WTC11 (cell line): Measurements from ENCODE around the gene POLD1. TPM values are rescaled to one million over a fixed set of nuclear protein-coding genes. Genes with fewer than 3 reads are reported as not detected.

Experiments
- ATAC-seq: fragments of 200-7000 bp; cut with Tn5 transposase; 2 replicates; pipeline ENCODE4 v1.10.0; 2021; ENCODE audit warnings: mild to moderate bottlenecking, moderate library complexity
- CTCF ChIA-PET: fragments of 300-600 bp; sonication (Branson Sonifier 250); formaldehyde crosslinking; loops from one replicate; lab custom pipeline; 2021; ENCODE audit warnings: antibody characterized with exemption; lab: Charles Lee
- POLR2A ChIA-PET: fragments of 350-600 bp; sonication (Branson Sonifier 250); formaldehyde crosslinking; loops from one replicate; lab custom pipeline; 2021; ENCODE audit warnings: antibody characterized with exemption; lab: Charles Lee
- DNase-seq: peaks from one replicate; pipeline ENCODE4 v3.0.0; 2021; ENCODE audit warnings: low spot score
- H3K27ac Mint-ChIP-seq: 2 replicates; pipeline ENCODE4 v1.8.0; 2021; ENCODE audit warnings: mixed read lengths
- H3K27me3 Mint-ChIP-seq: 2 replicates; pipeline ENCODE4 v1.8.0; 2021; ENCODE audit warnings: low read depth, mild to moderate bottlenecking, moderate library complexity, mixed read lengths
- H3K36me3 Mint-ChIP-seq: 2 replicates; pipeline ENCODE4 v1.8.0; 2021; ENCODE audit warnings: mixed read lengths
- H3K4me1 Mint-ChIP-seq: 2 replicates; pipeline ENCODE4 v1.8.0; 2022; ENCODE audit warnings: mixed read lengths
- H3K4me3 Mint-ChIP-seq: 2 replicates; pipeline ENCODE4 v1.8.0; 2021; ENCODE audit warnings: mild to moderate bottlenecking, moderate library complexity, mixed read lengths
- H3K9me3 Mint-ChIP-seq: 2 replicates; pipeline ENCODE4 v1.8.0; 2021; ENCODE audit warnings: mixed read lengths
- JAZF1 ChIP-seq: fragments of 250-450 bp; sonication (Bioruptor Pico); IDR thresholded peaks from 2 replicates; pipeline ENCODE4 v1.9.0; 2021; ENCODE audit warnings: moderate library complexity, mild to moderate bottlenecking, inconsistent platforms
- JUN ChIP-seq: sonication (generic); formaldehyde crosslinking; IDR thresholded peaks from 2 replicates; pipeline ENCODE4 v1.8.0; 2023; ENCODE audit warnings: mild to moderate bottlenecking, missing genetic modification reagents
- MXD4 ChIP-seq: fragments of 250-450 bp; sonication (Bioruptor Pico); IDR thresholded peaks from 2 replicates; pipeline ENCODE4 v1.8.0; 2021; ENCODE audit warnings: mild to moderate bottlenecking, moderate library complexity, borderline replicate concordance
- RORB ChIP-seq: fragments of 250-450 bp; sonication (Bioruptor Pico); IDR thresholded peaks from 2 replicates; pipeline ENCODE4 v1.9.0; 2021; ENCODE audit warnings: mild to moderate bottlenecking
- SMAD3 ChIP-seq: sonication (generic); formaldehyde crosslinking; IDR thresholded peaks from 2 replicates; pipeline ENCODE4 v1.8.0; 2022; ENCODE audit warnings: missing genetic modification reagents, mild to moderate bottlenecking, borderline replicate concordance
- TEAD1 ChIP-seq: sonication (generic); formaldehyde crosslinking; IDR thresholded peaks from 2 replicates; pipeline ENCODE4 v1.8.0; 2022; ENCODE audit warnings: mild to moderate bottlenecking, missing genetic modification reagents
- TEAD4 ChIP-seq: sonication (generic); formaldehyde crosslinking; IDR thresholded peaks from 2 replicates; pipeline ENCODE4 v1.8.0; 2022; ENCODE audit warnings: mild to moderate bottlenecking, missing genetic modification reagents
- TP53 ChIP-seq: sonication (generic); formaldehyde crosslinking; IDR thresholded peaks from 2 replicates; pipeline ENCODE4 v1.8.1; 2023; ENCODE audit warnings: mild to moderate bottlenecking, missing genetic modification reagents
- total RNA-seq: library from RNA; stranded (reverse); gene quantifications from 3 replicates; pipeline ENCODE4 v1.2.3, GENCODE V29; 2021
- TF ChIP-seq, protein P1 (sequence below): sonication (generic); formaldehyde crosslinking; IDR thresholded peaks from 2 replicates; pipeline ENCODE4 v1.8.0; 2023; ENCODE audit warnings: missing genetic modification reagents, mild to moderate bottlenecking, borderline replicate concordance
- TF ChIP-seq, protein P2 (sequence below): sonication (generic); formaldehyde crosslinking; conservative IDR thresholded peaks from 2 replicates; pipeline ENCODE4 v1.8.1; 2022; ENCODE audit warnings: mild to moderate bottlenecking, missing genetic modification reagents
- TF ChIP-seq, protein P3 (sequence below): sonication (generic); formaldehyde crosslinking; IDR thresholded peaks from 2 replicates; pipeline ENCODE4 v1.8.0; 2022; ENCODE audit warnings: mild to moderate bottlenecking, missing genetic modification reagents
- TF ChIP-seq, protein P4 (sequence below): sonication (generic); formaldehyde crosslinking; IDR thresholded peaks from 2 replicates; pipeline ENCODE4 v1.8.1; 2023; ENCODE audit warnings: mild to moderate bottlenecking, missing genetic modification reagents

The POLD1 gene
- total RNA-seq, 1 experiment from 2014 or later: 163 TPM

DNA sequence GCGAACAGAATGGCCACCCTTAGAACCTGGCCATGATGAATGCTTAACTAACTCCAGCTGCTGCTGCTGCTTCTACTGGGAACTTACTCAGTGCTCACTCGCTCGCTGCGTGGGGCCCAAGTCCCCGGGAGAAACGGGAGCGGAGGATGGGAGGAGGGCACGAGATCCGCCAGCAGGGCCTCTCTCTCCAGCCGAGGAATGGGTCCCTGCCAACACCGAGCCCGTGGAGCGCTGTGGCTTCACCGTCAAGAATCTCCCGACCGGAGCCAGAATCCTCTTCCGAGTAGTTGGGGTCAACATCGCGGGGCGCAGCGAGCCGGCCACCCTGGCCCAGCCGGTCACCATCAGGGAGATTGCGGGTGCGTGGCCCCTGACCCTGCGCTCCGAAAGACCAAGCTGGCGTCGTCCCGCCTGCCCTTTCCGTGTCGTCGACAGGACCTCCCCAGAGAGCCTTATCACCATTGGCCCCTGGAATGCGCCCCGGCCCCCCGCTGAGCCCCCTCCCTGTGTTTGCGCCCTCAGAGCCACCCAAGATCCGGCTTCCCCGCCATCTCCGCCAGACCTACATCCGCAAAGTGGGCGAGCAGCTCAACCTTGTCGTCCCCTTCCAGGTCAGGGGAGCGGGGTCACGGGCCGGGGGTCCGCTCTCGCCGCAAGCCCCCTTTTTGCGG is 74.4 kb downstream of the POLD1 start (continued):
- TF ChIP-seq, protein P1, sequence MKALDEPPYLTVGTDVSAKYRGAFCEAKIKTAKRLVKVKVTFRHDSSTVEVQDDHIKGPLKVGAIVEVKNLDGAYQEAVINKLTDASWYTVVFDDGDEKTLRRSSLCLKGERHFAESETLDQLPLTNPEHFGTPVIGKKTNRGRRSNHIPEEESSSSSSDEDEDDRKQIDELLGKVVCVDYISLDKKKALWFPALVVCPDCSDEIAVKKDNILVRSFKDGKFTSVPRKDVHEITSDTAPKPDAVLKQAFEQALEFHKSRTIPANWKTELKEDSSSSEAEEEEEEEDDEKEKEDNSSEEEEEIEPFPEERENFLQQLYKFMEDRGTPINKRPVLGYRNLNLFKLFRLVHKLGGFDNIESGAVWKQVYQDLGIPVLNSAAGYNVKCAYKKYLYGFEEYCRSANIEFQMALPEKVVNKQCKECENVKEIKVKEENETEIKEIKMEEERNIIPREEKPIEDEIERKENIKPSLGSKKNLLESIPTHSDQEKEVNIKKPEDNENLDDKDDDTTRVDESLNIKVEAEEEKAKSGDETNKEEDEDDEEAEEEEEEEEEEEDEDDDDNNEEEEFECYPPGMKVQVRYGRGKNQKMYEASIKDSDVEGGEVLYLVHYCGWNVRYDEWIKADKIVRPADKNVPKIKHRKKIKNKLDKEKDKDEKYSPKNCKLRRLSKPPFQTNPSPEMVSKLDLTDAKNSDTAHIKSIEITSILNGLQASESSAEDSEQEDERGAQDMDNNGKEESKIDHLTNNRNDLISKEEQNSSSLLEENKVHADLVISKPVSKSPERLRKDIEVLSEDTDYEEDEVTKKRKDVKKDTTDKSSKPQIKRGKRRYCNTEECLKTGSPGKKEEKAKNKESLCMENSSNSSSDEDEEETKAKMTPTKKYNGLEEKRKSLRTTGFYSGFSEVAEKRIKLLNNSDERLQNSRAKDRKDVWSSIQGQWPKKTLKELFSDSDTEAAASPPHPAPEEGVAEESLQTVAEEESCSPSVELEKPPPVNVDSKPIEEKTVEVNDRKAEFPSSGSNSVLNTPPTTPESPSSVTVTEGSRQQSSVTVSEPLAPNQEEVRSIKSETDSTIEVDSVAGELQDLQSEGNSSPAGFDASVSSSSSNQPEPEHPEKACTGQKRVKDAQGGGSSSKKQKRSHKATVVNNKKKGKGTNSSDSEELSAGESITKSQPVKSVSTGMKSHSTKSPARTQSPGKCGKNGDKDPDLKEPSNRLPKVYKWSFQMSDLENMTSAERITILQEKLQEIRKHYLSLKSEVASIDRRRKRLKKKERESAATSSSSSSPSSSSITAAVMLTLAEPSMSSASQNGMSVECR (CRISPR knock-in tag): no peak
- TF ChIP-seq TP53 (CRISPR knock-in tag) (no peak), TEAD1 (CRISPR knock-in tag) (no peak), RORB (CRISPR knock-in tag) (no peak)
- TF ChIP-seq, protein P2, sequence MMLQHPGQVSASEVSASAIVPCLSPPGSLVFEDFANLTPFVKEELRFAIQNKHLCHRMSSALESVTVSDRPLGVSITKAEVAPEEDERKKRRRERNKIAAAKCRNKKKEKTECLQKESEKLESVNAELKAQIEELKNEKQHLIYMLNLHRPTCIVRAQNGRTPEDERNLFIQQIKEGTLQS (CRISPR knock-in tag): no peak
- TF ChIP-seq, all 79 proteins: peak for 0

DNA sequence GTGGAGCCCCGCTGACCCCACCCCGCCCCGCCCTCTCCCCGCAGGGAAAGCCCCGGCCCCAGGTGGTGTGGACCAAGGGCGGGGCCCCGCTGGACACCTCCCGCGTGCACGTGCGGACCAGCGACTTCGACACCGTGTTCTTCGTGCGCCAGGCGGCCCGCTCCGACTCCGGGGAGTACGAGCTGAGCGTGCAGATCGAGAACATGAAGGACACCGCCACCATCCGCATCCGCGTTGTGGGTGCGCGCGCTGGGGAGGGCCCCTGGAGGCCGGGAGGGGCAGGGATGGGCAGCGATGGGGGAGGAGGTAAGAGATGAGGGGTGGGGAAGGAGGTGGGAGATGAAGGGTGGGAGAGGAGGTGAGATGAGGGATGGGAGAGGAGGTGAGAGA is 74.9 kb downstream of the POLD1 start:
- TF ChIP-seq, protein P2 (CRISPR knock-in tag): no peak
- TF ChIP-seq TEAD4: no peak
- CTCF ChIA-PET: interaction anchor here (0.6 to 2.0 kb wide), 2 partner anchors 90 to 130 kb away, joined by 3 to 12 read pairs; partner anchors contain the start of gene KCNC3
- H3K27me3 Mint-ChIP-seq: no peaks in the 10 kb centered on the region; the same call in 1 of the 2 replicates
- H3K36me3 Mint-ChIP-seq: no peaks in the 10 kb centered on the region
- H3K9me3 Mint-ChIP-seq: peaks cover 9% of the 10 kb centered on the region
- no peak for ATAC-seq
- no peak for DNase-seq
- H3K27ac Mint-ChIP-seq: no peak overlapping the region
- POLR2A ChIA-PET: no interaction called here
- no peaks in the 10 kb centered on the region for H3K4me1 Mint-ChIP-seq
- H3K4me3 Mint-ChIP-seq: no peak overlapping the region

DNA sequence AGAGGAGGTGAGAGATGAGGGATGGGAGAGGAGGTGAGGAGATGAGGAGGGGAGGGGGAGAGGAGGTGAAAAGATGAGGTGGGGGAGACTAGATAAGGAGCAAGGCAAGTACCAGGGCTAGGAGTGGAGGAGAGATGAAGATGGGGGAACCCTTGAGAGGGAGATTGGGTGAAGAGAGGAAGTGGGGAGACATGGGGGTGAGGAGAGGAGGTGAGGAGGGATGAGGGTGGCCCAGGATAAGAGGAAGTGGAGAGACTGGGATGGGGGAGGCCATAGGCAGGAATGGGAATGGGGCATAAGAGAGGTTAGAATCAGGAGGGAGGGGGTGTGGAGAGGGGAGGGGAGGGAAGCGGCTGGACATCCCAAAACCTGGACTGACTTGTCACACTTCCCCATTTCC is 75.5 kb downstream of the POLD1 start:
- Mint-ChIP-seq H3K36me3 (no peaks in the 10 kb centered on the region), H3K27ac (no peak overlapping the region), H3K4me3 (no peak overlapping the region), H3K4me1 (no peaks in the 10 kb centered on the region), H3K27me3 (no peaks in the 10 kb centered on the region; the same call in 1 of the 2 replicates), H3K9me3 (peaks cover 9% of the 10 kb centered on the region)
- TF ChIP-seq SMAD3: no peak
- no peak for TF ChIP-seq JAZF1 (CRISPR knock-in tag)
- TF ChIP-seq MXD4: no peak
- no peak for TF ChIP-seq JUN (CRISPR knock-in tag)
- TF ChIP-seq, protein P3, sequence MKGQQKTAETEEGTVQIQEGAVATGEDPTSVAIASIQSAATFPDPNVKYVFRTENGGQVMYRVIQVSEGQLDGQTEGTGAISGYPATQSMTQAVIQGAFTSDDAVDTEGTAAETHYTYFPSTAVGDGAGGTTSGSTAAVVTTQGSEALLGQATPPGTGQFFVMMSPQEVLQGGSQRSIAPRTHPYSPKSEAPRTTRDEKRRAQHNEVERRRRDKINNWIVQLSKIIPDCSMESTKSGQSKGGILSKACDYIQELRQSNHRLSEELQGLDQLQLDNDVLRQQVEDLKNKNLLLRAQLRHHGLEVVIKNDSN (CRISPR knock-in tag): no peak
- TF ChIP-seq, protein P4, sequence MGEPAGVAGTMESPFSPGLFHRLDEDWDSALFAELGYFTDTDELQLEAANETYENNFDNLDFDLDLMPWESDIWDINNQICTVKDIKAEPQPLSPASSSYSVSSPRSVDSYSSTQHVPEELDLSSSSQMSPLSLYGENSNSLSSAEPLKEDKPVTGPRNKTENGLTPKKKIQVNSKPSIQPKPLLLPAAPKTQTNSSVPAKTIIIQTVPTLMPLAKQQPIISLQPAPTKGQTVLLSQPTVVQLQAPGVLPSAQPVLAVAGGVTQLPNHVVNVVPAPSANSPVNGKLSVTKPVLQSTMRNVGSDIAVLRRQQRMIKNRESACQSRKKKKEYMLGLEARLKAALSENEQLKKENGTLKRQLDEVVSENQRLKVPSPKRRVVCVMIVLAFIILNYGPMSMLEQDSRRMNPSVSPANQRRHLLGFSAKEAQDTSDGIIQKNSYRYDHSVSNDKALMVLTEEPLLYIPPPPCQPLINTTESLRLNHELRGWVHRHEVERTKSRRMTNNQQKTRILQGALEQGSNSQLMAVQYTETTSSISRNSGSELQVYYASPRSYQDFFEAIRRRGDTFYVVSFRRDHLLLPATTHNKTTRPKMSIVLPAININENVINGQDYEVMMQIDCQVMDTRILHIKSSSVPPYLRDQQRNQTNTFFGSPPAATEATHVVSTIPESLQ: no peak
- ATAC-seq (no peak), DNase-seq (no peak)
- POLR2A ChIA-PET: no interaction called here
- CTCF ChIA-PET: interaction anchor here (0.6 to 1.8 kb wide), 5 partner anchors 25 to 147 kb away, joined by 3 to 30 read pairs (median 4); partner anchors contain the start of gene KCNC3
